PC-9 (cell line): ENCODE measurements around the gene CSNK1G2. TPM values are rescaled to one million over a fixed set of nuclear protein-coding genes. Genes with fewer than 3 reads are reported as not detected.

Experiments
- BruUV-seq: library from RNA; stranded (reverse); fragments of 400-500 nt; replicated peaks from 2 replicates; lab custom pipeline; 2021; lab: Mats Ljungman, UMichigan
- CTCF ChIA-PET: fragments of 300-600 bp; sonication (Branson Sonifier 250); formaldehyde crosslinking; loops from one replicate; lab custom pipeline; 2022; ENCODE audit warnings: antibody characterized with exemption; lab: Charles Lee
- POLR2A ChIA-PET: fragments of 300-600 bp; sonication (Branson Sonifier 250); formaldehyde crosslinking; loops from one replicate; lab custom pipeline; 2022; ENCODE audit warnings: antibody characterized with exemption; ENCODE audit not compliant: unreplicated experiment; lab: Charles Lee
- DNase-seq, 2 experiments: peaks; one replicate each; pipeline versions ENCODE4 v3.0.0 to v3.0.0-alpha.2; 2015 to 2022; ENCODE audit warnings: mixed read lengths in 1 of 2
- H2AFZ ChIP-seq: fragments of 200-600 bp; sonication (generic); 2 replicates; pipeline ENCODE4 v1.8.1; 2017; ENCODE audit warnings: antibody characterized with exemption
- H3F3A ChIP-seq: fragments of 200-600 bp; sonication (generic); 2 replicates; pipeline ENCODE4 v1.8.1; 2017; ENCODE audit warnings: antibody characterized with exemption, mild to moderate bottlenecking, low read depth; ENCODE audit not compliant: insufficient read depth
- H3K27ac ChIP-seq: fragments of 200-600 bp; sonication (generic); 2 replicates; pipeline ENCODE4 v1.6.1; 2016; ENCODE audit warnings: mixed run types
- H3K27me3 ChIP-seq: fragments of 200-600 bp; sonication (generic); 2 replicates; pipeline ENCODE4 v1.6.1; 2016; ENCODE audit warnings: low read depth, mixed run types; ENCODE audit not compliant: insufficient read depth
- H3K36me3 ChIP-seq: fragments of 200-600 bp; sonication (generic); 2 replicates; pipeline ENCODE4 v1.6.1; 2016; ENCODE audit warnings: low read depth, mixed run types
- H3K4me1 ChIP-seq: fragments of 200-600 bp; sonication (generic); replicated peaks from 2 replicates; pipeline ENCODE4 v1.6.1; 2016; ENCODE audit warnings: mixed run types; ENCODE audit not compliant: insufficient read depth
- H3K4me2 ChIP-seq: fragments of 200-600 bp; sonication (generic); 2 replicates; pipeline ENCODE4 v1.6.1; 2017; ENCODE audit warnings: mixed run types
- H3K4me3 ChIP-seq: fragments of 200-600 bp; sonication (generic); 2 replicates; pipeline ENCODE4 v1.6.1; 2016; ENCODE audit warnings: mixed run types
- H3K79me2 ChIP-seq: fragments of 200-600 bp; sonication (generic); 2 replicates; pipeline ENCODE4 v1.6.1; 2017; ENCODE audit warnings: low read depth, mixed run types
- H3K9me2 ChIP-seq: fragments of 200-600 bp; sonication (generic); 2 replicates; pipeline ENCODE4 v1.8.1; 2017; ENCODE audit warnings: mild to moderate bottlenecking; ENCODE audit not compliant: insufficient read depth
- H3K9me3 ChIP-seq: fragments of 200-600 bp; sonication (generic); 2 replicates; pipeline ENCODE4 v1.8.1; 2016; ENCODE audit warnings: low read depth; ENCODE audit not compliant: insufficient read depth
- H4K20me1 ChIP-seq: fragments of 200-600 bp; sonication (generic); 2 replicates; pipeline ENCODE4 v1.8.1; 2017; ENCODE audit not compliant: insufficient read depth
- EZH2 ChIP-seq: fragments of 200-600 bp; sonication (generic); IDR thresholded peaks from 2 replicates; pipeline ENCODE4 v1.8.0; 2017; ENCODE audit warnings: antibody characterized with exemption, low read depth
- intact Hi-C: fragments of 100-400 bp; cut with micrococcal nuclease; formaldehyde crosslinking; loops from one replicate; pipeline ENCODE4 v1.10.0; 2022; ENCODE audit not compliant: unreplicated experiment
- total RNA-seq: library from RNA; stranded (reverse); gene quantifications from 2 replicates; pipeline ENCODE4 v1.2.3, GENCODE V29; 2021
- TF ChIP-seq, protein P1 (sequence below): fragments of 200-600 bp; sonication (generic); conservative IDR thresholded peaks from 2 replicates; pipeline ENCODE4 v1.6.1; 2017; ENCODE audit warnings: mixed run types, antibody characterized with exemption, mild to moderate bottlenecking, moderate library complexity

Gene CSNK1G2
- total RNA-seq, 1 experiment from 2014 or later = 58.2 TPM

DNA sequence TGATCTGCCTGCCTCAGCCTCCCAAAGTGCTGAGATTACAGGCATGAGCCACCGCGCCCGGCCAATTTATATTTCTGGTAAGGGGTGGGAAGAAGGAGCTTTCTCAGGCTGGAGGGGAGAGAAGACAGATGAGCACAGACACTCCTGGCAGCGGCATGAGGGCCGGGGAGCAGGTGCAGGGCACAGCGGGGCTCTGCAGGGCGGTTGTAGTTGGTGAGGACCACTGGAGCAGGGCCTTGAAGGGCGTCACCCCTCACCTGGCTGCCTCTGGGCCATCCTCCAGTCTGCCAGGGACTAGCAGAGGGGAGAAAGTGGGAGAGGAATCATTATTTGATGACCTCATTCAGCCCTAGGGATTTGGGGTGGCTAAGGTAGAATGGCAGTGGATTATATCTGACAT, 8.6 kb upstream of the CSNK1G2 start:
- Histone ChIP-seq H3K79me2 (no peaks in the 10 kb centered on the region), H2AFZ (no peak overlapping the region), H3F3A (no peaks in the 10 kb centered on the region), H3K4me3 (no peak overlapping the region), H3K27ac (no peak overlapping the region), H3K36me3 (no peaks in the 10 kb centered on the region), H3K9me3 (no peaks in the 10 kb centered on the region), H3K9me2 (no peaks in the 10 kb centered on the region), H3K4me1 (peaks cover 9% of the 10 kb centered on the region), H3K4me2 (no peak overlapping the region), H4K20me1 (no peaks in the 10 kb centered on the region), H3K27me3 (no peaks in the 10 kb centered on the region)
- intact Hi-C loops = no loop called here
- ChIA-PET CTCF (interaction anchor here (0.5 kb wide), 1 partner anchor 539 kb away, joined by 3 read pairs; no protein-coding TSS in a partner anchor), POLR2A (no interaction called here)
- no peak for DNase-seq
- TF ChIP-seq EZH2 = no peak
- TF ChIP-seq, protein P1, sequence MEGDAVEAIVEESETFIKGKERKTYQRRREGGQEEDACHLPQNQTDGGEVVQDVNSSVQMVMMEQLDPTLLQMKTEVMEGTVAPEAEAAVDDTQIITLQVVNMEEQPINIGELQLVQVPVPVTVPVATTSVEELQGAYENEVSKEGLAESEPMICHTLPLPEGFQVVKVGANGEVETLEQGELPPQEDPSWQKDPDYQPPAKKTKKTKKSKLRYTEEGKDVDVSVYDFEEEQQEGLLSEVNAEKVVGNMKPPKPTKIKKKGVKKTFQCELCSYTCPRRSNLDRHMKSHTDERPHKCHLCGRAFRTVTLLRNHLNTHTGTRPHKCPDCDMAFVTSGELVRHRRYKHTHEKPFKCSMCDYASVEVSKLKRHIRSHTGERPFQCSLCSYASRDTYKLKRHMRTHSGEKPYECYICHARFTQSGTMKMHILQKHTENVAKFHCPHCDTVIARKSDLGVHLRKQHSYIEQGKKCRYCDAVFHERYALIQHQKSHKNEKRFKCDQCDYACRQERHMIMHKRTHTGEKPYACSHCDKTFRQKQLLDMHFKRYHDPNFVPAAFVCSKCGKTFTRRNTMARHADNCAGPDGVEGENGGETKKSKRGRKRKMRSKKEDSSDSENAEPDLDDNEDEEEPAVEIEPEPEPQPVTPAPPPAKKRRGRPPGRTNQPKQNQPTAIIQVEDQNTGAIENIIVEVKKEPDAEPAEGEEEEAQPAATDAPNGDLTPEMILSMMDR = no peak
- no TSS peak for BruUV-seq

DNA sequence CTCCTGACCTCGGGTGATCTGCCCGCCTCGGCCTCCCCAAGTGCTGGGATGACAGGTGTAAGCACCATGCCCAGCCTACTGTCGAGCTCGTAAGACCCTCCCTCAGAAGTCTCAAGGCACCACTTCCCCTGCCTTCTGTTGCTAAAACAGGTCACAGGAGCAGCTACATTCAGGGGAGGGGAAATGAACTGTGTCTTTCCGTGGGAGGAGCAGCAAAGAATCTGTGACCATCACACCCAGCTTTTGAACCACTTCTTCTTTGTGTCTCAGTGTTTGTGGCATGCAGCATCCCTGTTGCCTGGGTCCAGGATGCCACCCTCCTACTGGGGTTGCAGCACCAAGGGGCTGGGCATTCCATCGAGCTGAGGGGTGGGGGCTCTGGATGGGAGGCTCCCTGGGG, 7.7 kb upstream of the CSNK1G2 start:
- ChIA-PET POLR2A (no interaction called here), CTCF (no interaction called here)
- H3K4me1 ChIP-seq = peaks cover 9% of the 10 kb centered on the region
- H4K20me1 ChIP-seq = no peaks in the 10 kb centered on the region
- no peak for DNase-seq
- intact Hi-C loops = no loop called here
- H3K9me3 ChIP-seq = no peaks in the 10 kb centered on the region
- no peaks in the 10 kb centered on the region for H3K27me3 ChIP-seq
- H2AFZ ChIP-seq = no peak overlapping the region
- H3K4me2 ChIP-seq = no peak overlapping the region
- TF ChIP-seq, protein P1 = no peak
- TF ChIP-seq EZH2 = no peak
- no TSS peak for BruUV-seq
- no peaks in the 10 kb centered on the region for H3K9me2 ChIP-seq
- H3F3A ChIP-seq = no peaks in the 10 kb centered on the region
- no peak overlapping the region for H3K27ac ChIP-seq
- H3K79me2 ChIP-seq = no peaks in the 10 kb centered on the region
- no peak overlapping the region for H3K4me3 ChIP-seq
- no peaks in the 10 kb centered on the region for H3K36me3 ChIP-seq

DNA sequence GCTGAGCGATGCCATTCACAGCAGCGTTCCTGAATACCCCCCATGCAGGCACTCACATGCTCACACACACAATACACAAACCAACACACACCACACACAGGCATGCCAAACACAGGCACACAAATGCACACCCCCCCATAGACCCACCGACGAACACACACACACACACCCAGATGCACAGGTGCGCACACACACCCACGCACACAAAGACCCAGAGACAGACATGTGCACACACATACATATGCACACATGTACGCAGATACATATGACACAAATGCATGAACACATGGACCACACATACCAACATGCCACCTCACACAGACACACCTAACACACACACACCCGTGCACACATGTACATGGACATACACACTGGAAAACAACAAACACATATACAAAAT, 7.0 kb upstream of the CSNK1G2 start:
- Histone ChIP-seq H3K4me2 (no peak overlapping the region), H3K4me1 (peaks cover 9% of the 10 kb centered on the region), H3F3A (no peaks in the 10 kb centered on the region), H3K9me3 (no peaks in the 10 kb centered on the region), H3K4me3 (no peak overlapping the region), H3K9me2 (no peaks in the 10 kb centered on the region), H2AFZ (no peak overlapping the region), H3K79me2 (no peaks in the 10 kb centered on the region), H4K20me1 (no peaks in the 10 kb centered on the region), H3K27ac (no peak overlapping the region), H3K36me3 (no peaks in the 10 kb centered on the region), H3K27me3 (no peaks in the 10 kb centered on the region)
- intact Hi-C loops = no loop called here
- ChIA-PET CTCF (no interaction called here), POLR2A (no interaction called here)
- TF ChIP-seq, protein P1 = no peak
- no peak for TF ChIP-seq EZH2
- DNase-seq = no peak
- BruUV-seq = no TSS peak
